Kidney (tissue), 14 donors: Measurements from ENCODE around the gene GABRR3. TPM values are rescaled to one million over a fixed set of nuclear protein-coding genes. Genes with fewer than 3 reads are reported as not detected.

Experiments
- DNase-seq, 5 donors: peaks; one replicate each; pipeline ENCODE4 v3.0.0-alpha.2; 2013 to 2020
- FAIRE-seq: peaks from 2 replicates; lab custom pipeline; 2012; peaks lifted over from hg19 to GRCh38; lab: Jason Lieb, UNC
- H3K27ac ChIP-seq, 2 donors: one replicate each; pipeline ENCODE4 v1.7.0; 2013; ENCODE audit warnings: low read depth in 2 of 2, low read length in 2 of 2, inconsistent platforms in 1 of 2
- H3K27me3 ChIP-seq: one replicate; pipeline ENCODE4 v1.7.1; 2013; ENCODE audit warnings: low read length, inconsistent platforms; ENCODE audit not compliant: control insufficient read depth, insufficient read depth
- H3K36me3 ChIP-seq, 3 donors: one replicate each; pipeline versions ENCODE4 v1.7.0 to v1.7.1; 2013; ENCODE audit warnings: low read length in 3 of 3, control low read depth in 1 of 3, inconsistent platforms in 1 of 3; ENCODE audit not compliant: insufficient read depth in 3 of 3, control insufficient read depth in 2 of 3
- H3K4me1 ChIP-seq, 3 donors: one replicate each; pipeline versions ENCODE4 v1.7.0 to v1.7.1; 2013; ENCODE audit warnings: low read length in 3 of 3, inconsistent platforms in 1 of 3, low read depth in 1 of 3; ENCODE audit not compliant: control insufficient read depth in 2 of 3, insufficient read depth in 2 of 3
- H3K4me3 ChIP-seq, 3 donors: one replicate each; pipeline versions ENCODE4 v1.7.0 to v1.8.1; 2013; ENCODE audit warnings: low read length in 3 of 3, control low read depth in 1 of 3, inconsistent platforms in 1 of 3
- H3K9ac ChIP-seq, 3 donors: one replicate each; pipeline versions ENCODE4 v1.7.0 to v1.7.1; 2013; ENCODE audit warnings: low read length in 3 of 3, control low read depth in 1 of 3, inconsistent platforms in 1 of 3
- H3K9me3 ChIP-seq, 3 donors: one replicate each; pipeline versions ENCODE4 v1.7.0 to v1.7.1; 2013; ENCODE audit warnings: low read length in 3 of 3, control low read depth in 1 of 3, inconsistent platforms in 1 of 3; ENCODE audit not compliant: control insufficient read depth in 2 of 3, insufficient read depth in 1 of 3
- intact Hi-C: fragments of 100-400 bp; cut with DNase I; formaldehyde crosslinking; loops from one replicate; pipeline ENCODE4 v1.11.1; 2022
- polyA plus RNA-seq: library from polyadenylated mRNA; stranded (reverse); fragments of 350-450 nt; fragmentation: Illumina TruSeq; extraction: RNeasy Lipid Tissue Mini Kit (QIAGEN cat#74804); gene quantifications from one replicate; pipeline ENCODE4 v1.2.3, GENCODE V29; 2014; ENCODE audit warnings: low read depth, low replicate concordance; ENCODE audit not compliant: insufficient read depth
- total RNA-seq: library from RNA; stranded (reverse); fragmentation: NEBNext Ultra II Directional; extraction: Animal tissue kit (Norgen Biotek cat#: 25700); gene quantifications from one replicate; pipeline ENCODE4 v1.2.1, GENCODE V29; 2021
- TF ChIP-seq, protein P1 (sequence below): IDR thresholded peaks from 3 replicates; pipeline ENCODE4 v1.5.1; 2012; ENCODE audit warnings: mild to moderate bottlenecking, moderate library complexity, borderline replicate concordance; ENCODE audit not compliant: insufficient read depth; ENCODE audit errors: extremely low read depth
- donor health status: control.
- donor health status: control.
- donor health status: control.
- donor health status: control.
- donor health status: control.
- donor health status: DM: yes; HTN: yes; CAD: no.
- donor health status: Normal renal cell carcinoma (clear cell type).

GABRR3 gene
- total and polyA plus RNA-seq, 2 donors from 2014 or later: not detected

- intact Hi-C loops: no loop called here
- Histone ChIP-seq H3K36me3 (peaks cover 2 to 10% (median 6%) of the 10 kb centered on the region in 3 donors), H3K27me3 (no peaks in the 10 kb centered on the region), H3K4me1 (peaks cover 0 to 8% (median 0%) of the 10 kb centered on the region in 3 donors), H3K9ac (peak overlapping the region in 1 of 3 donors; percentile 26), H3K27ac (peak overlapping the region in 1 of 2 donors; percentile 24), H3K4me3 (no peak overlapping the region), H3K9me3 (no peaks in the 10 kb centered on the region)
- no peak for FAIRE-seq
- no peak for DNase-seq
- TF ChIP-seq, protein P1, sequence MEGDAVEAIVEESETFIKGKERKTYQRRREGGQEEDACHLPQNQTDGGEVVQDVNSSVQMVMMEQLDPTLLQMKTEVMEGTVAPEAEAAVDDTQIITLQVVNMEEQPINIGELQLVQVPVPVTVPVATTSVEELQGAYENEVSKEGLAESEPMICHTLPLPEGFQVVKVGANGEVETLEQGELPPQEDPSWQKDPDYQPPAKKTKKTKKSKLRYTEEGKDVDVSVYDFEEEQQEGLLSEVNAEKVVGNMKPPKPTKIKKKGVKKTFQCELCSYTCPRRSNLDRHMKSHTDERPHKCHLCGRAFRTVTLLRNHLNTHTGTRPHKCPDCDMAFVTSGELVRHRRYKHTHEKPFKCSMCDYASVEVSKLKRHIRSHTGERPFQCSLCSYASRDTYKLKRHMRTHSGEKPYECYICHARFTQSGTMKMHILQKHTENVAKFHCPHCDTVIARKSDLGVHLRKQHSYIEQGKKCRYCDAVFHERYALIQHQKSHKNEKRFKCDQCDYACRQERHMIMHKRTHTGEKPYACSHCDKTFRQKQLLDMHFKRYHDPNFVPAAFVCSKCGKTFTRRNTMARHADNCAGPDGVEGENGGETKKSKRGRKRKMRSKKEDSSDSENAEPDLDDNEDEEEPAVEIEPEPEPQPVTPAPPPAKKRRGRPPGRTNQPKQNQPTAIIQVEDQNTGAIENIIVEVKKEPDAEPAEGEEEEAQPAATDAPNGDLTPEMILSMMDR: no peak
Measured at GRCh38 chr3:97957617-97958311, 77.4 kb downstream of the GABRR3 start.

DNA sequence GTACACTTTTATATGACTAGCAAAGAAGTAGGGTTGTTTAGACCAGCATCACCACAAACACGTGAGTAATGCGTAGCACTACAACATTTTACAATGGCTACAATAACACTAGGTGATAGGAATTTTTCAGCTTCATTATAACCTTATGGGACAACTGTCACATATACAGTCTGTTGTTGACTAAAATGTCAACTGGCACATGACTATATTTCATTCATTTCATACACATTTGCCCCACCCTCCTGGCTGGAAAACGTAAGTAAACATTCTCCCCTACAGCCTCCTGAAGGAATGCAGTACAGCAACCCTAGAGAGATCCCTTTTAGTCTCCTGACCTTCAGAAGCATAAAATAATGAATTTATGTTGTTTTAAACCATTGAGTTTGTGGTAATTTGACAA is 79.1 kb downstream of the GABRR3 start:
- Histone ChIP-seq H3K4me3 (no peak overlapping the region), H3K9ac (no peak overlapping the region), H3K4me1 (peaks cover 0 to 8% (median 0%) of the 10 kb centered on the region in 3 donors), H3K27ac (no peak overlapping the region), H3K27me3 (no peaks in the 10 kb centered on the region), H3K9me3 (no peaks in the 10 kb centered on the region), H3K36me3 (peaks cover 2 to 10% (median 8%) of the 10 kb centered on the region in 3 donors)
- intact Hi-C loops: no loop called here
- no peak for DNase-seq
- TF ChIP-seq, protein P1: no peak
- FAIRE-seq: no peak

DNA sequence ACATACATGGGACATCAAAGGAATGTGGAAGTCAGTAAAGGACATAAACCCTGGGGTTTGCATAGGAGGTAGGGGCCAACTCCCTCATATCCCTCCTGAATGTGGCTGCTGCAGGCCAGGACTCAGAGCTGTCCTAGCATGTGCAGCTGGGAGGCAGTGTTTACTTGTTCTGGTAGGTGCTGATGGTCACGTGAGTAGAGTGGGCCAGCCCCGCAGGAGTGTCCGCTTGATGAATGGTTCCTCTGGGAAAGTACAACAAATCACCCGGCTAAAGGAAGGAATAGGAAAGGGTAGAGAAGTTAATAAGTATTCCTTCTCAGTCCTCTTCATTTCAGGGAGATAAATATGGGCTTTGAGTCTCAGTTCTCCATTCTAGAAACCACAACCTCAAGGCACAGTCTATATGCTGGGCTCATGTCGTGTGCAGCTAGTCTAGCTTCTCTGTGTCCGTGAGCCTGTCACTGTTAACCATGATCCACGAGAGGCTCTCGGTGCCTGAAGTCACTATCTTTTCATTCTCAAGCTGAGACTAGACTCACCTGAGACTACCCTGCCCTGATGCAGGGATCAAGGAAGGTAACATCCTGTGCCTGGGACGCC is 80.8 kb downstream of the GABRR3 start:
- Histone ChIP-seq H3K9ac (no peak overlapping the region), H3K27me3 (no peaks in the 10 kb centered on the region), H3K36me3 (peaks cover 2 to 17% (median 16%) of the 10 kb centered on the region in 3 donors), H3K9me3 (no peaks in the 10 kb centered on the region), H3K4me3 (no peak overlapping the region), H3K27ac (no peak overlapping the region), H3K4me1 (peaks cover 0 to 8% (median 0%) of the 10 kb centered on the region in 3 donors)
- DNase-seq: no peak
- FAIRE-seq: no peak
- TF ChIP-seq, protein P1: no peak
- intact Hi-C loops: no loop called here
